ENCODE measurements around the gene RNASE13. TPM values are rescaled to one million over a fixed set of nuclear protein-coding genes. Genes with fewer than 3 reads are reported as not detected.

RNASE13 gene
- total and polyA plus RNA-seq, 2 experiments from 2014 or later, result not detected

DNA sequence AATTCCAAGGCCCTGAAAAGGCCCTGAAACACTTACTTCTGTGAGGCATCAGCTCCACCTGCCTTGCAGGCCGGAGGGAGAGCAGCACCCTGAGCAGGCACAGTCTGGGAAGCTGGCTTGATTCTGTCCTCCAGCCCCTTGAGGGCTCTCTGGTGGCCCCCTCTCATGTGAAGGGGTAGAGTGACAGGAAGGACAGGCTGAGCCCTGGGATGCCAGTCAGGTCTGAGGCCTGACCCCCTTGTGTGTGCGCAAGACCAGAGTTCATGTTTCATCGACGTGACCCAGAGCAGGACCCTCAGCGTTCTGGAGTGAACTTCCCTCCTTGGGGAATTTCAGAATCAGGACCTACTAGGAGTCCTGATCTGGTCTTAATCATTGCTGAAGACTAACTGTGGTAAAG, 24.3 kb upstream of the RNASE13 start (continued):
- TF ChIP-seq POLR2AphosphoS5 (IDR thresholded peaks at IDR 0.05; ENCODE audit: low read depth) (no peak), NANOG (IDR thresholded peaks at IDR 0.05; ENCODE audit: borderline replicate concordance) (no peak)
- TF ChIP-seq, protein P1, sequence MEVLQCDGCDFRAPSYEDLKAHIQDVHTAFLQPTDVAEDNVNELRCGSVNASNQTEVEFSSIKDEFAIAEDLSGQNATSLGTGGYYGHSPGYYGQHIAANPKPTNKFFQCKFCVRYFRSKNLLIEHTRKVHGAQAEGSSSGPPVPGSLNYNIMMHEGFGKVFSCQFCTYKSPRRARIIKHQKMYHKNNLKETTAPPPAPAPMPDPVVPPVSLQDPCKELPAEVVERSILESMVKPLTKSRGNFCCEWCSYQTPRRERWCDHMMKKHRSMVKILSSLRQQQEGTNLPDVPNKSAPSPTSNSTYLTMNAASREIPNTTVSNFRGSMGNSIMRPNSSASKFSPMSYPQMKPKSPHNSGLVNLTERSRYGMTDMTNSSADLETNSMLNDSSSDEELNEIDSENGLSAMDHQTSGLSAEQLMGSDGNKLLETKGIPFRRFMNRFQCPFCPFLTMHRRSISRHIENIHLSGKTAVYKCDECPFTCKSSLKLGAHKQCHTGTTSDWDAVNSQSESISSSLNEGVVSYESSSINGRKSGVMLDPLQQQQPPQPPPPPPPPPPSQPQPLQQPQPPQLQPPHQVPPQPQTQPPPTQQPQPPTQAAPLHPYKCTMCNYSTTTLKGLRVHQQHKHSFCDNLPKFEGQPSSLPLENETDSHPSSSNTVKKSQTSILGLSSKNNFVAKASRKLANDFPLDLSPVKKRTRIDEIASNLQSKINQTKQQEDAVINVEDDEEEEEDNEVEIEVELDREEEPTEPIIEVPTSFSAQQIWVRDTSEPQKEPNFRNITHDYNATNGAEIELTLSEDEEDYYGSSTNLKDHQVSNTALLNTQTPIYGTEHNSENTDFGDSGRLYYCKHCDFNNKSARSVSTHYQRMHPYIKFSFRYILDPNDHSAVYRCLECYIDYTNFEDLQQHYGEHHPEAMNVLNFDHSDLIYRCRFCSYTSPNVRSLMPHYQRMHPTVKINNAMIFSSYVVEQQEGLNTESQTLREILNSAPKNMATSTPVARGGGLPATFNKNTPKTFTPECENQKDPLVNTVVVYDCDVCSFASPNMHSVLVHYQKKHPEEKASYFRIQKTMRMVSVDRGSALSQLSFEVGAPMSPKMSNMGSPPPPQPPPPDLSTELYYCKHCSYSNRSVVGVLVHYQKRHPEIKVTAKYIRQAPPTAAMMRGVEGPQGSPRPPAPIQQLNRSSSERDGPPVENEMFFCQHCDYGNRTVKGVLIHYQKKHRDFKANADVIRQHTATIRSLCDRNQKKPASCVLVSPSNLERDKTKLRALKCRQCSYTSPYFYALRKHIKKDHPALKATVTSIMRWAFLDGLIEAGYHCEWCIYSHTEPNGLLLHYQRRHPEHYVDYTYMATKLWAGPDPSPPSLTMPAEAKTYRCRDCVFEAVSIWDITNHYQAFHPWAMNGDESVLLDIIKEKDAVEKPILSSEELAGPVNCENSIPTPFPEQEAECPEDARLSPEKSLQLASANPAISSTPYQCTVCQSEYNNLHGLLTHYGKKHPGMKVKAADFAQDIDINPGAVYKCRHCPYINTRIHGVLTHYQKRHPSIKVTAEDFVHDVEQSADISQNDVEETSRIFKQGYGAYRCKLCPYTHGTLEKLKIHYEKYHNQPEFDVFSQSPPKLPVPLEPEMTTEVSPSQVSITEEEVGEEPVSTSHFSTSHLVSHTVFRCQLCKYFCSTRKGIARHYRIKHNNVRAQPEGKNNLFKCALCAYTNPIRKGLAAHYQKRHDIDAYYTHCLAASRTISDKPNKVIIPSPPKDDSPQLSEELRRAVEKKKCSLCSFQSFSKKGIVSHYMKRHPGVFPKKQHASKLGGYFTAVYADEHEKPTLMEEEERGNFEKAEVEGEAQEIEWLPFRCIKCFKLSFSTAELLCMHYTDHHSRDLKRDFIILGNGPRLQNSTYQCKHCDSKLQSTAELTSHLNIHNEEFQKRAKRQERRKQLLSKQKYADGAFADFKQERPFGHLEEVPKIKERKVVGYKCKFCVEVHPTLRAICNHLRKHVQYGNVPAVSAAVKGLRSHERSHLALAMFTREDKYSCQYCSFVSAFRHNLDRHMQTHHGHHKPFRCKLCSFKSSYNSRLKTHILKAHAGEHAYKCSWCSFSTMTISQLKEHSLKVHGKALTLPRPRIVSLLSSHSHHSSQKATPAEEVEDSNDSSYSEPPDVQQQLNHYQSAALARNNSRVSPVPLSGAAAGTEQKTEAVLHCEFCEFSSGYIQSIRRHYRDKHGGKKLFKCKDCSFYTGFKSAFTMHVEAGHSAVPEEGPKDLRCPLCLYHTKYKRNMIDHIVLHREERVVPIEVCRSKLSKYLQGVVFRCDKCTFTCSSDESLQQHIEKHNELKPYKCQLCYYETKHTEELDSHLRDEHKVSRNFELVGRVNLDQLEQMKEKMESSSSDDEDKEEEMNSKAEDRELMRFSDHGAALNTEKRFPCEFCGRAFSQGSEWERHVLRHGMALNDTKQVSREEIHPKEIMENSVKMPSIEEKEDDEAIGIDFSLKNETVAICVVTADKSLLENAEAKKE (CRISPR knock-in tag; IDR thresholded peaks at IDR 0.05), result no peak
- TF ChIP-seq, protein P2, sequence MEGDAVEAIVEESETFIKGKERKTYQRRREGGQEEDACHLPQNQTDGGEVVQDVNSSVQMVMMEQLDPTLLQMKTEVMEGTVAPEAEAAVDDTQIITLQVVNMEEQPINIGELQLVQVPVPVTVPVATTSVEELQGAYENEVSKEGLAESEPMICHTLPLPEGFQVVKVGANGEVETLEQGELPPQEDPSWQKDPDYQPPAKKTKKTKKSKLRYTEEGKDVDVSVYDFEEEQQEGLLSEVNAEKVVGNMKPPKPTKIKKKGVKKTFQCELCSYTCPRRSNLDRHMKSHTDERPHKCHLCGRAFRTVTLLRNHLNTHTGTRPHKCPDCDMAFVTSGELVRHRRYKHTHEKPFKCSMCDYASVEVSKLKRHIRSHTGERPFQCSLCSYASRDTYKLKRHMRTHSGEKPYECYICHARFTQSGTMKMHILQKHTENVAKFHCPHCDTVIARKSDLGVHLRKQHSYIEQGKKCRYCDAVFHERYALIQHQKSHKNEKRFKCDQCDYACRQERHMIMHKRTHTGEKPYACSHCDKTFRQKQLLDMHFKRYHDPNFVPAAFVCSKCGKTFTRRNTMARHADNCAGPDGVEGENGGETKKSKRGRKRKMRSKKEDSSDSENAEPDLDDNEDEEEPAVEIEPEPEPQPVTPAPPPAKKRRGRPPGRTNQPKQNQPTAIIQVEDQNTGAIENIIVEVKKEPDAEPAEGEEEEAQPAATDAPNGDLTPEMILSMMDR (conservative IDR thresholded peaks at IDR 0.05; ENCODE audit: low read depth in 2 of 2), result no peak

DNA sequence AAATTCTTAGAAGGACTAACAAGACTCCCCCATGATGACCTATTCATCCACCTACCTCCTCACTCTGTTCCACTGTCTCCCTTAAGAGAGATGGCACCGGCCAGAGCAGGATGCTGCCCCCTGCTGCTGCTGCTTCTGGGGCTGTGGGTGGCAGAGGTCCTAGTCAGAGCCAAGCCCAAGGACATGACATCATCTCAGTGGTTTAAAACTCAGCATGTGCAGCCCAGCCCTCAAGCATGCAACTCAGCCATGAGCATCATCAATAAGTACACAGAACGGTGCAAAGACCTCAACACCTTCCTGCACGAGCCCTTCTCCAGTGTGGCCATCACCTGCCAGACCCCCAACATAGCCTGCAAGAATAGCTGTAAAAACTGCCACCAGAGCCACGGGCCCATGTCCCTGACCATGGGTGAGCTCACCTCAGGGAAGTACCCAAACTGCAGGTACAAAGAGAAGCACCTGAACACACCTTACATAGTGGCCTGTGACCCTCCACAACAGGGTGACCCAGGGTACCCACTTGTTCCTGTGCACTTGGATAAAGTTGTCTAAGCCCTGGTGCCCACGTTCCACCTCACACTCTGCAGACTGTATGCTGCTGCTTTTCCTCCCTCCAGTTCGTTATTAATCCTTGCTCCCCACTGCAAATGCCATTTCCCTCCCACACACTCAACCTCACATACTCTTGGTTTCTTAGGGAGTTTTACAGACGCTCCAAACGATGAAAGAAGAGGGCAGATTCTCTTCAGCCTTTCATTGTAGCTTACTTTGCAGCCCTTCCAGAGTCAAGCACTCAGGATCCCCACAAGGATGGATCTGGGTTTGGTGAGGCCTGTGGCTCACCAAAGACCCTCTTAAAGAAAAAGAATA, 23.4 kb upstream of the RNASE13 start, which contains the start of gene RNASE8:
Gene RNASE8, plus strand, starts transcription at position 20 of the 873 bp plus-strand sequence. Its CDS starts 71 bp downstream, at position 91.
- Mint-ChIP-seq H3K9me3 (no peaks in the 10 kb centered on the region), H3K27ac (no peak within 1 kb of the TSS), H3K27me3 (ENCODE audit: insufficient read depth, low read depth, poor library complexity) (peaks cover 7% of the 10 kb centered on the region), H3K4me3 (no peak within 1 kb of the TSS), H3K36me3 (ENCODE audit: low read depth) (no peaks in the 10 kb centered on the region), H3K4me1 (peaks cover 12% of the 10 kb centered on the region; the same call in 2 of the 3 replicates)
- no peaks in the 10 kb centered on the region for H3K9me2 ChIP-seq (ENCODE audit: insufficient read depth)
- ATAC-seq, result no peak
- no peak for TF ChIP-seq STAT1 (IDR thresholded peaks at IDR 0.05; ENCODE audit: unreplicated experiment)
- TF ChIP-seq, protein P3, sequence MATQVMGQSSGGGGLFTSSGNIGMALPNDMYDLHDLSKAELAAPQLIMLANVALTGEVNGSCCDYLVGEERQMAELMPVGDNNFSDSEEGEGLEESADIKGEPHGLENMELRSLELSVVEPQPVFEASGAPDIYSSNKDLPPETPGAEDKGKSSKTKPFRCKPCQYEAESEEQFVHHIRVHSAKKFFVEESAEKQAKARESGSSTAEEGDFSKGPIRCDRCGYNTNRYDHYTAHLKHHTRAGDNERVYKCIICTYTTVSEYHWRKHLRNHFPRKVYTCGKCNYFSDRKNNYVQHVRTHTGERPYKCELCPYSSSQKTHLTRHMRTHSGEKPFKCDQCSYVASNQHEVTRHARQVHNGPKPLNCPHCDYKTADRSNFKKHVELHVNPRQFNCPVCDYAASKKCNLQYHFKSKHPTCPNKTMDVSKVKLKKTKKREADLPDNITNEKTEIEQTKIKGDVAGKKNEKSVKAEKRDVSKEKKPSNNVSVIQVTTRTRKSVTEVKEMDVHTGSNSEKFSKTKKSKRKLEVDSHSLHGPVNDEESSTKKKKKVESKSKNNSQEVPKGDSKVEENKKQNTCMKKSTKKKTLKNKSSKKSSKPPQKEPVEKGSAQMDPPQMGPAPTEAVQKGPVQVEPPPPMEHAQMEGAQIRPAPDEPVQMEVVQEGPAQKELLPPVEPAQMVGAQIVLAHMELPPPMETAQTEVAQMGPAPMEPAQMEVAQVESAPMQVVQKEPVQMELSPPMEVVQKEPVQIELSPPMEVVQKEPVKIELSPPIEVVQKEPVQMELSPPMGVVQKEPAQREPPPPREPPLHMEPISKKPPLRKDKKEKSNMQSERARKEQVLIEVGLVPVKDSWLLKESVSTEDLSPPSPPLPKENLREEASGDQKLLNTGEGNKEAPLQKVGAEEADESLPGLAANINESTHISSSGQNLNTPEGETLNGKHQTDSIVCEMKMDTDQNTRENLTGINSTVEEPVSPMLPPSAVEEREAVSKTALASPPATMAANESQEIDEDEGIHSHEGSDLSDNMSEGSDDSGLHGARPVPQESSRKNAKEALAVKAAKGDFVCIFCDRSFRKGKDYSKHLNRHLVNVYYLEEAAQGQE (IDR thresholded peaks at IDR 0.05; ENCODE audit: unreplicated experiment), result no peak
- TF ChIP-seq, protein P2 (conservative IDR thresholded peaks at IDR 0.05; ENCODE audit: low read depth in 2 of 2), result peak in 1 of 2 experiments; percentile 15; a peak in 1 of 4 replicates
- no peak within 1 kb of the TSS for H3K4me3 ChIP-seq
- no peak within 1 kb of the TSS for H2AFZ ChIP-seq
- no peaks in the 10 kb centered on the region for H4K20me1 ChIP-seq (replicated peaks; ENCODE audit: insufficient read depth)
- no peaks in the 10 kb centered on the region for H3F3A ChIP-seq (replicated peaks; ENCODE audit: low read depth)
- no peak for DNase-seq (ENCODE audit: low spot score)
- no peak within 1 kb of the TSS for H3K27ac ChIP-seq (ENCODE audit: low read depth)
- no peaks in the 10 kb centered on the region for H3K79me2 ChIP-seq (replicated peaks; ENCODE audit: insufficient read depth)
- H3K4me1 ChIP-seq (ENCODE audit: insufficient read depth), result peaks cover 6% of the 10 kb centered on the region; the same call in 1 of the 2 replicates
- H3K27me3 ChIP-seq (ENCODE audit: insufficient read depth), result no peaks in the 10 kb centered on the region
- no peaks in the 10 kb centered on the region for H3K36me3 ChIP-seq (ENCODE audit: insufficient read depth)
- no peak within 1 kb of the TSS for H3K4me2 ChIP-seq
